GM12878 (cell line): ENCODE results near the gene IFITM2. TPM values are rescaled to one million over a fixed set of nuclear protein-coding genes. Genes with fewer than 3 reads are reported as not detected.

Source experiments
- ATAC-seq: fragments of 200-7000 bp; cut with Tn5 transposase; 3 replicates; pipeline ENCODE4 v1.9.1; 2020; ENCODE audit warnings: mild to moderate bottlenecking, moderate library complexity
- BruUV-seq: library from RNA; stranded (reverse); fragments of 400-500 nt; replicated peaks from 2 replicates; lab custom pipeline; 2021; lab: Mats Ljungman, UMichigan
- CTCF ChIA-PET: fragments of 300-600 bp; sonication (Branson Sonifier 250); formaldehyde crosslinking; extraction: SDS; loops from one replicate; lab custom pipeline; 2021; ENCODE audit warnings: inconsistent platforms; lab: Yijun Ruan, JAX
- POLR2A ChIA-PET: fragments of 350-600 bp; formaldehyde crosslinking; extraction: SDS; loops from one replicate; lab custom pipeline; 2021; ENCODE audit warnings: inconsistent platforms; lab: Charles Lee
- RAD21 ChIA-PET: fragments of 300-600 bp; sonication (Branson Sonifier 250); formaldehyde crosslinking; loops from one replicate; lab custom pipeline; 2023; ENCODE audit warnings: antibody characterized with exemption; ENCODE audit not compliant: unreplicated experiment; lab: Charles Lee
- SMC1A ChIA-PET: fragments of 300-600 bp; sonication (Branson Sonifier 250); formaldehyde crosslinking; loops from one replicate; lab custom pipeline; 2023; ENCODE audit not compliant: unreplicated experiment, uncharacterized antibody; lab: Charles Lee
- DNase-seq: peaks from one replicate; pipeline ENCODE4 v3.0.0-alpha.2; 2011; ENCODE audit warnings: low read depth, low spot score
- FAIRE-seq: peaks from 3 replicates; lab custom pipeline; 2011; peaks lifted over from hg19 to GRCh38; lab: Jason Lieb, UNC
- H2AFZ ChIP-seq: 2 replicates; pipeline ENCODE4 v1.6.0; 2011; ENCODE audit warnings: low read depth, low read length, control low read depth; ENCODE audit not compliant: control insufficient read depth
- H3K27ac ChIP-seq: 2 replicates; pipeline ENCODE4 v1.5.1; 2011; ENCODE audit warnings: control low read depth; ENCODE audit not compliant: control insufficient read depth, insufficient read depth
- H3K27me3 ChIP-seq, 2 experiments: replicated peaks in 1 of 2; 2 replicates each; pipeline versions ENCODE4 v1.6.0 to v1.6.1; 2011; ENCODE audit warnings: low read length in 1 of 2; ENCODE audit not compliant: control insufficient read depth in 2 of 2, insufficient read depth in 2 of 2
- H3K36me3 ChIP-seq, 2 experiments: 2 replicates each; pipeline ENCODE4 v1.5.1; 2011; ENCODE audit warnings: low read length in 1 of 2; ENCODE audit not compliant: control insufficient read depth in 2 of 2, insufficient read depth in 2 of 2
- H3K4me1 ChIP-seq: 2 replicates; pipeline ENCODE4 v1.6.1; 2011; ENCODE audit warnings: mild to moderate bottlenecking, low read length, moderate library complexity, mixed read lengths; ENCODE audit not compliant: control insufficient read depth, insufficient read depth
- H3K4me2 ChIP-seq: 2 replicates; pipeline ENCODE4 v1.6.0; 2011; ENCODE audit warnings: control low read depth; ENCODE audit not compliant: control insufficient read depth, insufficient read depth
- H3K4me3 ChIP-seq: fragments of 200-600 bp; sonication (generic); 2 replicates; pipeline ENCODE4 v1.5.1; 2016
- H3K79me2 ChIP-seq: 2 replicates; pipeline ENCODE4 v1.6.0; 2011; ENCODE audit warnings: low read length; ENCODE audit not compliant: control insufficient read depth, insufficient read depth
- H3K9ac ChIP-seq: 2 replicates; pipeline ENCODE4 v1.8.0; 2011; ENCODE audit warnings: low read length, control low read depth, mixed read lengths; ENCODE audit not compliant: control insufficient read depth, insufficient read depth
- H3K9me3 ChIP-seq: replicated peaks from 3 replicates; pipeline ENCODE4 v1.5.1; 2011; ENCODE audit warnings: mild to moderate bottlenecking, low read length; ENCODE audit not compliant: control insufficient read depth, insufficient read depth
- H4K20me1 ChIP-seq: 2 replicates; pipeline ENCODE4 v1.6.0; 2011; ENCODE audit not compliant: control insufficient read depth, insufficient read depth
- BHLHE40 ChIP-seq, 2 experiments: fragments of 450-650 bp in 1 of 2; IDR thresholded peaks; 2 replicates each; pipeline ENCODE4 v1.6.1; 2011 to 2017; ENCODE audit warnings: low read depth in 2 of 2, borderline replicate concordance in 1 of 2, improper control_type of control experiment in 1 of 2, low read length in 1 of 2, mild to moderate bottlenecking in 1 of 2
- CBFB ChIP-seq: IDR thresholded peaks from 2 replicates; pipeline ENCODE4 v1.6.1; 2016; ENCODE audit warnings: antibody characterized with exemption, low read depth
- DPF2 ChIP-seq: fragments of 450-650 bp; IDR thresholded peaks from 2 replicates; pipeline ENCODE4 v1.6.1; 2017; ENCODE audit warnings: mild to moderate bottlenecking
- ETV6 ChIP-seq, 2 experiments: fragments of 450-650 bp in 1 of 2; IDR thresholded peaks in 1 of 2; conservative IDR thresholded peaks in 1 of 2; 2 replicates each; pipeline ENCODE4 v1.6.1; 2014; ENCODE audit warnings: antibody characterized with exemption in 1 of 2, borderline replicate concordance in 1 of 2, low read depth in 1 of 2, mild to moderate bottlenecking in 1 of 2, moderate library complexity in 1 of 2
- JUNB ChIP-seq: IDR thresholded peaks from 2 replicates; pipeline ENCODE4 v1.6.1; 2016; ENCODE audit warnings: antibody characterized with exemption, mild to moderate bottlenecking
- NFIC ChIP-seq: IDR thresholded peaks from 2 replicates; pipeline ENCODE4 v1.6.1; 2012; ENCODE audit warnings: low read depth, mild to moderate bottlenecking, inconsistent platforms, low read length, moderate library complexity
- NFYB ChIP-seq: IDR thresholded peaks from 2 replicates; pipeline ENCODE4 v1.6.1; 2011; ENCODE audit warnings: low read depth, mild to moderate bottlenecking, low read length, improper control_type of control experiment, moderate library complexity; ENCODE audit not compliant: insufficient read depth
- NR2C1 ChIP-seq: fragments of 450-650 bp; IDR thresholded peaks from 2 replicates; pipeline ENCODE4 v1.6.1; 2017; ENCODE audit warnings: antibody characterized with exemption, mild to moderate bottlenecking, moderate library complexity
- PAX5 ChIP-seq: IDR thresholded peaks from 2 replicates; pipeline ENCODE4 v1.6.1; 2011; ENCODE audit warnings: low read depth, low read length, borderline replicate concordance
- PBX3 ChIP-seq: IDR thresholded peaks from 2 replicates; pipeline ENCODE4 v1.6.1; 2011; ENCODE audit warnings: mild to moderate bottlenecking, low read depth, low read length, moderate library complexity; ENCODE audit not compliant: insufficient replicate concordance
- RELB ChIP-seq: fragments of 450-650 bp; IDR thresholded peaks from 2 replicates; pipeline ENCODE4 v1.6.1; 2017; ENCODE audit warnings: low read depth, mild to moderate bottlenecking, moderate library complexity
- TAF1 ChIP-seq: IDR thresholded peaks from 2 replicates; pipeline ENCODE4 v1.6.1; 2011; ENCODE audit warnings: mild to moderate bottlenecking, low read depth, low read length, borderline replicate concordance
- ZBTB11 ChIP-seq: fragments of 450-650 bp; formaldehyde crosslinking; IDR thresholded peaks from 2 replicates; pipeline ENCODE4 v1.5.0; 2022; ENCODE audit warnings: mild to moderate bottlenecking, missing genetic modification characterization
- ZNF217 ChIP-seq: fragments of 450-650 bp; IDR thresholded peaks from 2 replicates; pipeline ENCODE4 v1.6.1; 2017; ENCODE audit warnings: antibody characterized with exemption, mild to moderate bottlenecking
- WGBS: methylation state at CpG from one replicate; pipeline ENCODE4 v1.1.6; 2016; ENCODE audit warnings: low lambda C conversion rate; ENCODE audit not compliant: insufficient replicate concordance, insufficient coverage; ENCODE audit errors: missing lambda C conversion rate; 5-methylcytosine and 5-hydroxymethylcytosine counted together
- in situ Hi-C: fragments of 300-500 bp; cut with MboI; formaldehyde crosslinking; loops from 9 replicates; pipeline ENCODE4 v1.14.3; 2018; ENCODE audit warnings: mixed read lengths
- intact Hi-C: fragments of 100-400 bp; cut with micrococcal nuclease; formaldehyde crosslinking; loops from one replicate; pipeline ENCODE4 v1.14.2; 2022; ENCODE audit not compliant: unreplicated experiment
- polyA plus RNA-seq, 11 experiments: library from polyadenylated mRNA; depleted of rRNA in 4 of 11; unstranded in 6 of 11; stranded (reverse) in 5 of 11; fragments of >200 nt; fragmentation: Nextera tagmentation in 4 of 11; fragmentation: Illumina TruSeq in 1 of 11; extraction: Ambion mirVana in 4 of 11; extraction: Trizol in 1 of 11; gene quantifications; 1 replicate in 1 of 11; 2 replicates in 10 of 11; pipeline versions ENCODE4 v1.2.1 to v1.2.3, GENCODE V29; 2011 to 2016; ENCODE audit warnings: inconsistent platforms in 2 of 11, missing spikeins in 2 of 11, low read depth in 1 of 11
- total RNA-seq, 4 experiments: library from RNA; depleted of rRNA in 3 of 4; stranded (reverse); fragments of >200 nt in 3 of 4; fragmentation: Illumina TruSeq in 1 of 4; extraction: Trizol in 1 of 4; gene quantifications; 2 replicates each; pipeline versions ENCODE4 v1.2.1 to v1.2.3, GENCODE V29; 2013 to 2021
- TF ChIP-seq, protein P1 (sequence below): fragments of 450-650 bp; IDR thresholded peaks from 2 replicates; pipeline ENCODE4 v1.6.1; 2016; ENCODE audit warnings: mild to moderate bottlenecking

The IFITM2 gene
- total and polyA plus RNA-seq, 10 of the 15 experiments (the other 5 are each of a cell fraction or from before 2014, with no cell fraction given), result 116 to 3,672 (median 724) TPM

DNA sequence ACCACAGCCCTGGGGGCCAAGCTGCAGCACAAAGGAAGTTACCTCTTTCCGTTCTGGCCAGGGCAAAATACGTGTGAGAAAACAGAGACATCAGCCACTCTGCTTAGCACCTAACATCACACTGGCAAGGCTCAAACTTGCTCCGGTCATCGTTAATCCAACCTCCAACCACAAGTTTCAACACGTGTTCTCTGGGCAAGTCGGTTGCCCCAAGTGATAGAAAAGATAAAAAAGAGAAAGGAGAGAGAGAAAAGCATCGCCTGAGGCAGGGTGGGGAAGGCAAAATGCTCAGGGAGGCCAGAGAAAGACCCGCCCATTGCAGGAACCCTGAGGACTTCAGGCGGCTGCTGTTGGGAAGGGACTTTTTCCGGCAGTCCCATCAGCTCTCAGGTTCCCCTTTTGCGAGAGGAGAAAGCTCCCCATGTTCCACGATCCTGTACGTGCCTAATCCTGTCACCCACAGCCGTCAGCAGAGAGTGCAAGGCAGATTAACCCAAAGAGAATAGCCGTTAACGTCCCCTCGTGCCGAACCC lies 43.2 kb downstream of the IFITM2 start:
- POLR2A ChIA-PET, result interaction anchor here (0.6 to 1.5 kb wide), 4 partner anchors 11 to 39 kb away, joined by 3 to 16 read pairs (median 5); no protein-coding TSS in a partner anchor
- WGBS, result 22% methylated on average over 18 of the region's 18 CpGs
- peak; percentile 78 for DNase-seq
- Histone ChIP-seq H3K27me3 (no peaks in the 10 kb centered on the region), H2AFZ (peak overlapping the region; percentile 81), H3K4me1 (peaks cover 64% of the 10 kb centered on the region), H3K79me2 (peaks cover 6% of the 10 kb centered on the region), H3K4me3 (no peak overlapping the region), H3K27ac (peak overlapping the region; percentile 81), H3K9me3 (no peaks in the 10 kb centered on the region), H3K36me3 (no peaks in the 10 kb centered on the region), H3K9ac (peak overlapping the region; percentile 39; the same call in 1 of the 2 replicates), H3K4me2 (peak overlapping the region; percentile 86), H4K20me1 (no peaks in the 10 kb centered on the region)
- BruUV-seq, result no TSS peak
- in situ Hi-C loops (no loop called here), intact Hi-C loops (loop anchor here (1.0 to 10.0 kb wide), 2 partner anchors 23 to 86 kb away; no protein-coding TSS in a partner anchor)
- FAIRE-seq, result no peak
- CTCF ChIA-PET, result interaction anchor here (1.4 kb wide), 1 partner anchor 20 kb away, joined by 6 read pairs; no protein-coding TSS in a partner anchor
- RAD21 ChIA-PET, result interaction anchor here (1.0 to 1.5 kb wide), 4 partner anchors 21 to 38 kb away, joined by 3 to 8 read pairs (median 6); no protein-coding TSS in a partner anchor
- SMC1A ChIA-PET, result interaction anchor here (1.6 kb wide), 1 partner anchor 21 kb away, joined by 11 read pairs; no protein-coding TSS in a partner anchor
- ATAC-seq, result peak; percentile 73
- TF ChIP-seq PAX5 (no peak), RELB (peak; percentile 91), DPF2 (0 out of 2 replicates have a peak, but pooled peaks have one; percentile 45), NR2C1 (no peak), NFYB (no peak), ETV6 (conservative IDR thresholded peaks at IDR 0.05 in 1 of 2, IDR thresholded peaks at IDR 0.05 in 1 of 2; ENCODE audit: borderline replicate concordance in 1 of 2, low read depth in 1 of 2) (no peak), JUNB (no peak), TAF1 (no peak), PBX3 (no peak), NFIC (no peak), BHLHE40 (IDR thresholded peaks at IDR 0.05; ENCODE audit: borderline replicate concordance in 1 of 2, low read depth in 2 of 2, low read length in 1 of 2) (peak; percentile 62 to 75; a peak in 3 of 4 replicates), ZNF217 (no peak), ZBTB11 (CRISPR knock-in tag) (no peak), CBFB (no peak)
- TF ChIP-seq, protein P1, sequence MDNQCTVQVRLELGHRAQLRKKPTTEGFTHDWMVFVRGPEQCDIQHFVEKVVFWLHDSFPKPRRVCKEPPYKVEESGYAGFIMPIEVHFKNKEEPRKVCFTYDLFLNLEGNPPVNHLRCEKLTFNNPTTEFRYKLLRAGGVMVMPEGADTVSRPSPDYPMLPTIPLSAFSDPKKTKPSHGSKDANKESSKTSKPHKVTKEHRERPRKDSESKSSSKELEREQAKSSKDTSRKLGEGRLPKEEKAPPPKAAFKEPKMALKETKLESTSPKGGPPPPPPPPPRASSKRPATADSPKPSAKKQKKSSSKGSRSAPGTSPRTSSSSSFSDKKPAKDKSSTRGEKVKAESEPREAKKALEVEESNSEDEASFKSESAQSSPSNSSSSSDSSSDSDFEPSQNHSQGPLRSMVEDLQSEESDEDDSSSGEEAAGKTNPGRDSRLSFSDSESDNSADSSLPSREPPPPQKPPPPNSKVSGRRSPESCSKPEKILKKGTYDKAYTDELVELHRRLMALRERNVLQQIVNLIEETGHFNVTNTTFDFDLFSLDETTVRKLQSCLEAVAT, result peak; percentile 85
